K562 (cell line): ENCODE results near the gene GNAI2. TPM values are rescaled to one million over a fixed set of nuclear protein-coding genes. Genes with fewer than 3 reads are reported as not detected.
A peak's percentile ranks its signal among the peaks of the same experiment; 100 is the strongest.

Experiments used
- ATF6 ChIP-seq: sonication (generic); formaldehyde crosslinking; IDR thresholded peaks from 2 replicates; pipeline ENCODE4 v1.4.0; 2020; ENCODE audit warnings: mild to moderate bottlenecking, missing genetic modification reagents
- BHLHE40 ChIP-seq: IDR thresholded peaks from 2 replicates; pipeline ENCODE4 v1.6.1; 2011; ENCODE audit warnings: low read length, improper control_type of control experiment
- BRD9 ChIP-seq: fragments of 450-650 bp; IDR thresholded peaks from 2 replicates; pipeline ENCODE4 v1.6.1; 2018; ENCODE audit warnings: low read depth; ENCODE audit not compliant: partially characterized antibody
- CXXC5 ChIP-seq: fragments of 250-450 bp; sonication (Bioruptor Pico); IDR thresholded peaks from 2 replicates; pipeline ENCODE4 v1.8.0; 2022; ENCODE audit warnings: inconsistent platforms, mild to moderate bottlenecking, moderate library complexity
- E2F1 ChIP-seq: sonication (generic); formaldehyde crosslinking; IDR thresholded peaks from 2 replicates; pipeline ENCODE4 v1.8.1; 2023; ENCODE audit warnings: mild to moderate bottlenecking, missing genetic modification reagents, moderate library complexity
- ETV1 ChIP-seq: fragments of 450-650 bp; conservative IDR thresholded peaks from 2 replicates; pipeline ENCODE4 v1.6.1; 2016; ENCODE audit warnings: missing genetic modification characterization, control low read depth, low read depth, missing compliant biosample characterization
- FIP1L1 ChIP-seq: fragments of 200-400 bp; formaldehyde crosslinking; IDR thresholded peaks from 2 replicates; pipeline ENCODE4 v1.6.1; 2018; ENCODE audit warnings: mild to moderate bottlenecking, low read depth, low read length; ENCODE audit not compliant: poor library complexity, severe bottlenecking
- NFIC ChIP-seq: fragments of 450-650 bp; IDR thresholded peaks from 2 replicates; pipeline ENCODE4 v1.6.1; 2017; ENCODE audit warnings: mild to moderate bottlenecking, inconsistent platforms
- RAD21 ChIP-seq, 2 experiments: fragments of 250-450 bp in 1 of 2; fragments of 450-650 bp in 1 of 2; sonication (Bioruptor Pico) in 1 of 2; formaldehyde crosslinking in 1 of 2; IDR thresholded peaks in 1 of 2; conservative IDR thresholded peaks in 1 of 2; 2 replicates each; pipeline versions ENCODE4 v1.4.0 to v1.8.0; 2020 to 2022; ENCODE audit warnings: mild to moderate bottlenecking in 2 of 2, moderate library complexity in 1 of 2
- SMAD3 ChIP-seq: fragments of 450-650 bp; formaldehyde crosslinking; conservative IDR thresholded peaks from 2 replicates; pipeline ENCODE4 v1.4.0; 2020; ENCODE audit warnings: mild to moderate bottlenecking
- SPI1 ChIP-seq: IDR thresholded peaks from 2 replicates; pipeline ENCODE4 v1.6.1; 2011; ENCODE audit warnings: low read depth, low read length, control low read depth, borderline replicate concordance
- YY1 ChIP-seq, 3 experiments: IDR thresholded peaks; 2 replicates each; pipeline ENCODE4 v1.6.1; 2011; ENCODE audit warnings: low read length in 2 of 3, mild to moderate bottlenecking in 2 of 3, moderate library complexity in 2 of 3, borderline replicate concordance in 1 of 3, control low read depth in 1 of 3, low read depth in 1 of 3; ENCODE audit not compliant: insufficient read depth in 3 of 3, insufficient replicate concordance in 2 of 3, control insufficient read depth in 1 of 3, insufficient read length in 1 of 3; ENCODE audit errors: extremely low read depth in 1 of 3
- ZBTB11 ChIP-seq, 3 experiments: fragments of 200-800 bp in 1 of 3; fragments of 250-450 bp in 1 of 3; fragments of 450-650 bp in 1 of 3; sonication (Bioruptor Pico) in 1 of 3; sonication (Bioruptor generic) in 1 of 3; formaldehyde crosslinking in 1 of 3; IDR thresholded peaks; 2 replicates each; pipeline versions ENCODE4 v1.6.1 to v1.8.0; 2016 to 2022; ENCODE audit warnings: mild to moderate bottlenecking in 2 of 3, missing genetic modification characterization in 2 of 3, missing compliant biosample characterization in 1 of 3, moderate library complexity in 1 of 3
- ZNF639 ChIP-seq, 2 experiments: fragments of 200-800 bp in 1 of 2; sonication (Bioruptor generic) in 1 of 2; sonication (generic) in 1 of 2; formaldehyde crosslinking in 1 of 2; IDR thresholded peaks in 1 of 2; conservative IDR thresholded peaks in 1 of 2; 2 replicates each; pipeline versions ENCODE4 v1.5.0 to v1.6.1; 2016 to 2020; ENCODE audit warnings: missing compliant biosample characterization in 1 of 2, missing genetic modification characterization in 1 of 2, missing genetic modification reagents in 1 of 2
- ZNF780A ChIP-seq: fragments of 250-450 bp; sonication (Bioruptor Pico); IDR thresholded peaks from 2 replicates; pipeline ENCODE4 v1.5.0; 2021; ENCODE audit warnings: mild to moderate bottlenecking
- polyA plus RNA-seq, 8 experiments: library from polyadenylated mRNA; depleted of rRNA in 4 of 8; stranded (reverse) in 5 of 8; unstranded in 3 of 8; fragments of >200 nt; fragmentation: Nextera tagmentation in 2 of 8; fragmentation: Illumina TruSeq in 1 of 8; extraction: Ambion mirVana in 2 of 8; extraction: Trizol in 1 of 8; gene quantifications; 2 replicates each; pipeline versions ENCODE4 v1.2.1 to v1.2.3, GENCODE V29; 2011 to 2014; ENCODE audit warnings: inconsistent platforms in 1 of 8, missing spikeins in 1 of 8
- total RNA-seq, 7 experiments: library from RNA; depleted of rRNA in 6 of 7; stranded (reverse); fragments of >200 nt in 6 of 7; fragmentation: Illumina TruSeq in 2 of 7; extraction: Trizol in 2 of 7; gene quantifications; 2 replicates each; pipeline versions ENCODE4 v1.2.1 to v1.2.3, GENCODE V29; 2011 to 2021; ENCODE audit warnings: low replicate concordance in 1 of 7

The GNAI2 gene
- total and polyA plus RNA-seq, 9 of the 15 experiments (the other 6 are each of a cell fraction or from before 2014, with no cell fraction given) = 1.1 to 72.2 (median 42.7) TPM

- TF ChIP-seq ZNF639 (CRISPR knock-in tag; conservative IDR thresholded peaks at IDR 0.05 in 1 of 2, IDR thresholded peaks at IDR 0.05 in 1 of 2) (peak in 1 of 2 experiments; percentile 41; a peak in 1 of 4 replicates), SPI1 (peak; percentile 79), BRD9 (peak; percentile 81), BHLHE40 (peak; percentile 85), SMAD3 (0 out of 2 replicates have a peak, but pooled peaks have one; percentile 30), NFIC (peak; percentile 28; the same call in 1 of the 2 replicates), RAD21 (CRISPR knock-in tag; conservative IDR thresholded peaks at IDR 0.05 in 1 of 2, IDR thresholded peaks at IDR 0.05 in 1 of 2) (peak; percentile 89 to 90), FIP1L1 (peak; percentile 57), ZNF780A (CRISPR knock-in tag) (no peak), ATF6 (CRISPR knock-in tag) (no peak), ETV1 (tag) (peak; percentile 43), ZBTB11 (CRISPR knock-in tag; IDR thresholded peaks at IDR 0.05) (peak in 1 of 3 experiments; percentile 74; a peak in 2 of 6 replicates), CXXC5 (CRISPR knock-in tag) (peak; percentile 60), E2F1 (CRISPR knock-in tag) (no peak), YY1 (IDR thresholded peaks at IDR 0.05; ENCODE audit: borderline replicate concordance in 1 of 3, control insufficient read depth in 1 of 3, extremely low read depth in 1 of 3, insufficient read depth in 3 of 3, insufficient read length in 1 of 3, insufficient replicate concordance in 2 of 3, low read depth in 1 of 3, low read length in 2 of 3) (peak in 2 of 3 experiments; percentile 36 to 40)
Measured at GRCh38 chr3:50245831-50246516, 10.0 kb downstream of the GNAI2 start (continued).
